OCI-M1 (cell line): ENCODE results near the gene PRKCE.
"Not testable (repeated sequence)": the region's sequence is repeated elsewhere in the genome, so short reads cannot be mapped to it uniquely, and the experiment has no call there.

Experiments
- DNase-seq: peaks from one replicate; lab custom pipeline; 2025; lab: John Stamatoyannopoulos, UW

PRKCE gene

GRCh38 chr2:45699032-45699658 lies 47.7 kb downstream of the PRKCE start:
- DNase-seq = no peak

- DNase-seq = peak; percentile 46
These were observed 49.0 kb downstream of the PRKCE start for GRCh38 chr2:45700407-45701013.

- DNase-seq = no peak
These were observed 53.8 kb downstream of the PRKCE start for GRCh38 chr2:45705233-45705632.

- no peak for DNase-seq
These were observed 54.6 kb downstream of the PRKCE start for GRCh38 chr2:45706033-45706432.

GRCh38 chr2:45707006-45707405 lies 55.5 kb downstream of the PRKCE start:
- no peak for DNase-seq

- DNase-seq = no peak
These were observed 56.2 kb downstream of the PRKCE start for GRCh38 chr2:45707661-45708060.

GRCh38 chr2:45708501-45708900 lies 57.0 kb downstream of the PRKCE start:
- DNase-seq = no peak

GRCh38 chr2:45709137-45709536 lies 57.7 kb downstream of the PRKCE start:
- DNase-seq = no peak

GRCh38 chr2:45710468-45710867 lies 59.0 kb downstream of the PRKCE start:
- DNase-seq = no peak

- no peak for DNase-seq
These were observed 59.7 kb downstream of the PRKCE start for GRCh38 chr2:45711224-45711623.

- no peak for DNase-seq
These were observed 61.1 kb downstream of the PRKCE start for GRCh38 chr2:45712570-45712969.

- DNase-seq = no peak
These were observed 61.7 kb downstream of the PRKCE start for GRCh38 chr2:45713136-45713535.

- DNase-seq = no peak
These were observed 62.1 kb downstream of the PRKCE start for GRCh38 chr2:45713591-45713990.

GRCh38 chr2:45714679-45715078 lies 63.2 kb downstream of the PRKCE start:
- DNase-seq = no peak

- DNase-seq = no peak
These were observed 64.3 kb downstream of the PRKCE start for GRCh38 chr2:45715601-45716379.

- not testable (repeated sequence) for DNase-seq
These were observed 65.0 kb downstream of the PRKCE start for GRCh38 chr2:45716432-45716831.

- DNase-seq = no peak
These were observed 65.4 kb downstream of the PRKCE start for GRCh38 chr2:45716915-45717314.

- no peak for DNase-seq
These were observed 68.7 kb downstream of the PRKCE start for GRCh38 chr2:45720210-45720609.

GRCh38 chr2:45721150-45721549 lies 69.7 kb downstream of the PRKCE start:
- no peak for DNase-seq

GRCh38 chr2:45722477-45722876 lies 71.0 kb downstream of the PRKCE start:
- no peak for DNase-seq

- no peak for DNase-seq
These were observed 72.4 kb downstream of the PRKCE start for GRCh38 chr2:45723857-45724256.

- DNase-seq = no peak
These were observed 72.9 kb downstream of the PRKCE start for GRCh38 chr2:45724335-45724734.

- DNase-seq = no peak
These were observed 74.3 kb downstream of the PRKCE start for GRCh38 chr2:45725731-45726130.
